Measurements from ENCODE around the gene SERPINA4.

SERPINA4 gene

DNA sequence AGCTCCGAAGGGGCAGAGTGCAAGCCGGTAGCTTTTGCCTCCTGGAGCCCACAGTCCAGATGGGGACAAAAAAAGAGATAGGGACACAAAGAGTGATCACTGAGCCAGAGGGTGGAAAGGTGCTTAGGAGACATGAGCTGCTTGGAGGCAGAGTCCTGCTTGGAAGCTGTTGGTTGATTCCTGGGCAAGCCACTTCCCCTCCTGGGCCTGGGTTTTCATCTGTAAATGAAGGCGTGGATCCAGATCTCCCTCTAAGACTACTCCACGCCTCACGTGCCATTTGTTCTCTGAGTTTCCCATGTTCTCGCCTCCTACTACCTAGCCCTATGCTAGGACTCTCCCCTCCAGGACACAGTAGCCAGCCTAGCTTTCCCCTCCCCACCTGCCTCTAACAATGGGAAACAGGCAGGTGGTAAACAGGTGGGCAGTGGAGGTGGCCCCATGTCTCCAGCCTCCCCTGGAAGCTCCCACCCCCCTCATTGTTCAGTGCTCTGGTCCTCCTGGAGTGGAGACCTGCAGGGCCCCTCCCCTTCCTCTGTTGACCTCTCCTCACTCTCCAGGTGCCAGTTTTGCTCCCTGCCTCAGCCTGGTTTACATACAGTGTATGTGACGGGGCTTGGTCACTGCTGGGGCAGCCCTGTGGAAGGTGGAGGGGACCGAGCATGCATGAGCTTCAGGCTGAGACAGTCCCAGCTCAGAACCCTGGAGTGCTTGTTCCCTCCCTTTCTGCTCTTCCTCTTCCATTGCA, 54.8 kb downstream of the SERPINA4 start:
- DNase-seq (ENCODE audit: low spot score) = no peak

GRCh38 chr14:94617366-94617941, 56.2 kb downstream of the SERPINA4 start:
- DNase-seq (ENCODE audit: low spot score) = no peak

- DNase-seq (ENCODE audit: low spot score) = no peak
Observed at GRCh38 chr14:94617988-94618822, 57.0 kb downstream of the SERPINA4 start.

DNA sequence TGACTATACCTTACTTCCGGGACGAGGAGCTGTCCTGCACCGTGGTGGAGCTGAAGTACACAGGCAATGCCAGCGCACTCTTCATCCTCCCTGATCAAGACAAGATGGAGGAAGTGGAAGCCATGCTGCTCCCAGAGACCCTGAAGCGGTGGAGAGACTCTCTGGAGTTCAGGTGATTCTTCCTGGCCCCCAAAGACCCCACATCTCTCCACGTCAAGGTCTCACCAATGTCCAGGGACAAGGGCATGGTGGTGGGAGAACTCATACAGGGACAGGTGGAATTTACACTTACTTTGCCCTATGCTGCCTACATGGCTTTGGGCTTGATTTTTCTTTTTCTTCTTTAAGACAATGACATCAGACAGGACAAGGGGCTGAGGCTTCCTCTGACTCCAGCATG, 58.1 kb downstream of the SERPINA4 start:
- DNase-seq (ENCODE audit: low spot score) = no peak

Measured in SW480 (cell line).